ENCODE data around the gene GBX2.

DNA sequence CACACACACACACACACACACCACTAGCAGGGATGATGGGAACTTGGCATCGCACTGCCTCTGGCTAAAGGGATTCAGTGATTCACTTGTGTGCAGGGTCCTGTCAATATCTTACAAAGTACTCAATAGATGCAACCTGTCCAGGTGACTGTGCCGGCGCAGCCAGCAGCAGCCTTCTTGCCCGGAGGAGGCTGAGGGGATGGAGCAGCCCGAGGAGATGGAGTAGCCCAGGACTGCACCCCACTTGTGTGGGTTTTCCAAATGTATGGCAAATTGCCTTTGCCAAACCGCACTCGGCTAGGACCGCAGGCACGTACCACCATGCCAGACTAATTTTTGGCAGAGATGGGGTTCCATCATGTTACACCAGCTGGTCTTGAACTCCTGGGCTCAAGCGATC lies 31.1 kb downstream of the GBX2 start:
- TF ChIP-seq, protein P1, sequence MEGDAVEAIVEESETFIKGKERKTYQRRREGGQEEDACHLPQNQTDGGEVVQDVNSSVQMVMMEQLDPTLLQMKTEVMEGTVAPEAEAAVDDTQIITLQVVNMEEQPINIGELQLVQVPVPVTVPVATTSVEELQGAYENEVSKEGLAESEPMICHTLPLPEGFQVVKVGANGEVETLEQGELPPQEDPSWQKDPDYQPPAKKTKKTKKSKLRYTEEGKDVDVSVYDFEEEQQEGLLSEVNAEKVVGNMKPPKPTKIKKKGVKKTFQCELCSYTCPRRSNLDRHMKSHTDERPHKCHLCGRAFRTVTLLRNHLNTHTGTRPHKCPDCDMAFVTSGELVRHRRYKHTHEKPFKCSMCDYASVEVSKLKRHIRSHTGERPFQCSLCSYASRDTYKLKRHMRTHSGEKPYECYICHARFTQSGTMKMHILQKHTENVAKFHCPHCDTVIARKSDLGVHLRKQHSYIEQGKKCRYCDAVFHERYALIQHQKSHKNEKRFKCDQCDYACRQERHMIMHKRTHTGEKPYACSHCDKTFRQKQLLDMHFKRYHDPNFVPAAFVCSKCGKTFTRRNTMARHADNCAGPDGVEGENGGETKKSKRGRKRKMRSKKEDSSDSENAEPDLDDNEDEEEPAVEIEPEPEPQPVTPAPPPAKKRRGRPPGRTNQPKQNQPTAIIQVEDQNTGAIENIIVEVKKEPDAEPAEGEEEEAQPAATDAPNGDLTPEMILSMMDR (IDR thresholded peaks at IDR 0.05; ENCODE audit: insufficient read depth, low read length), result no peak
- TF ChIP-seq GABPA (IDR thresholded peaks at IDR 0.05; ENCODE audit: low read depth), result no peak
- no peak for TF ChIP-seq POLR2AphosphoS5 (IDR thresholded peaks at IDR 0.05; ENCODE audit: low read depth)
- TF ChIP-seq REST (IDR thresholded peaks at IDR 0.05; ENCODE audit: insufficient replicate concordance, low read depth), result no peak
